PC-9 (cell line): ENCODE measurements around the gene SIGLEC11. TPM values are rescaled to one million over a fixed set of nuclear protein-coding genes. Genes with fewer than 3 reads are reported as not detected.
"Not testable (repeated sequence)": the region's sequence is repeated elsewhere in the genome, so short reads cannot be mapped to it uniquely, and the experiment has no call there.

Experiments used
- BruUV-seq: library from RNA; stranded (reverse); fragments of 400-500 nt; replicated peaks from 2 replicates; lab custom pipeline; 2021; lab: Mats Ljungman, UMichigan
- CTCF ChIA-PET: fragments of 300-600 bp; sonication (Branson Sonifier 250); formaldehyde crosslinking; loops from one replicate; lab custom pipeline; 2022; ENCODE audit warnings: antibody characterized with exemption; lab: Charles Lee
- POLR2A ChIA-PET: fragments of 300-600 bp; sonication (Branson Sonifier 250); formaldehyde crosslinking; loops from one replicate; lab custom pipeline; 2022; ENCODE audit warnings: antibody characterized with exemption; ENCODE audit not compliant: unreplicated experiment; lab: Charles Lee
- DNase-seq, 2 experiments: peaks; one replicate each; pipeline versions ENCODE4 v3.0.0 to v3.0.0-alpha.2; 2015 to 2022; ENCODE audit warnings: mixed read lengths in 1 of 2
- H2AFZ ChIP-seq: fragments of 200-600 bp; sonication (generic); 2 replicates; pipeline ENCODE4 v1.8.1; 2017; ENCODE audit warnings: antibody characterized with exemption
- H3F3A ChIP-seq: fragments of 200-600 bp; sonication (generic); 2 replicates; pipeline ENCODE4 v1.8.1; 2017; ENCODE audit warnings: antibody characterized with exemption, mild to moderate bottlenecking, low read depth; ENCODE audit not compliant: insufficient read depth
- H3K27ac ChIP-seq: fragments of 200-600 bp; sonication (generic); 2 replicates; pipeline ENCODE4 v1.6.1; 2016; ENCODE audit warnings: mixed run types
- H3K27me3 ChIP-seq: fragments of 200-600 bp; sonication (generic); 2 replicates; pipeline ENCODE4 v1.6.1; 2016; ENCODE audit warnings: low read depth, mixed run types; ENCODE audit not compliant: insufficient read depth
- H3K36me3 ChIP-seq: fragments of 200-600 bp; sonication (generic); 2 replicates; pipeline ENCODE4 v1.6.1; 2016; ENCODE audit warnings: low read depth, mixed run types
- H3K4me1 ChIP-seq: fragments of 200-600 bp; sonication (generic); replicated peaks from 2 replicates; pipeline ENCODE4 v1.6.1; 2016; ENCODE audit warnings: mixed run types; ENCODE audit not compliant: insufficient read depth
- H3K4me2 ChIP-seq: fragments of 200-600 bp; sonication (generic); 2 replicates; pipeline ENCODE4 v1.6.1; 2017; ENCODE audit warnings: mixed run types
- H3K4me3 ChIP-seq: fragments of 200-600 bp; sonication (generic); 2 replicates; pipeline ENCODE4 v1.6.1; 2016; ENCODE audit warnings: mixed run types
- H3K79me2 ChIP-seq: fragments of 200-600 bp; sonication (generic); 2 replicates; pipeline ENCODE4 v1.6.1; 2017; ENCODE audit warnings: low read depth, mixed run types
- H3K9me2 ChIP-seq: fragments of 200-600 bp; sonication (generic); 2 replicates; pipeline ENCODE4 v1.8.1; 2017; ENCODE audit warnings: mild to moderate bottlenecking; ENCODE audit not compliant: insufficient read depth
- H3K9me3 ChIP-seq: fragments of 200-600 bp; sonication (generic); 2 replicates; pipeline ENCODE4 v1.8.1; 2016; ENCODE audit warnings: low read depth; ENCODE audit not compliant: insufficient read depth
- H4K20me1 ChIP-seq: fragments of 200-600 bp; sonication (generic); 2 replicates; pipeline ENCODE4 v1.8.1; 2017; ENCODE audit not compliant: insufficient read depth
- EZH2 ChIP-seq: fragments of 200-600 bp; sonication (generic); IDR thresholded peaks from 2 replicates; pipeline ENCODE4 v1.8.0; 2017; ENCODE audit warnings: antibody characterized with exemption, low read depth
- intact Hi-C: fragments of 100-400 bp; cut with micrococcal nuclease; formaldehyde crosslinking; loops from one replicate; pipeline ENCODE4 v1.10.0; 2022; ENCODE audit not compliant: unreplicated experiment
- total RNA-seq: library from RNA; stranded (reverse); gene quantifications from 2 replicates; pipeline ENCODE4 v1.2.3, GENCODE V29; 2021
- TF ChIP-seq, protein P1 (sequence below): fragments of 200-600 bp; sonication (generic); conservative IDR thresholded peaks from 2 replicates; pipeline ENCODE4 v1.6.1; 2017; ENCODE audit warnings: mixed run types, antibody characterized with exemption, mild to moderate bottlenecking, moderate library complexity

Gene SIGLEC11
- total RNA-seq, 1 experiment from 2014 or later = not detected

GRCh38 chr19:49927526-49928264 is 33.3 kb downstream of the SIGLEC11 start:
- Histone ChIP-seq H4K20me1 (peaks cover 49% of the 10 kb centered on the region), H3K9me3 (no peaks in the 10 kb centered on the region), H3K27me3 (no peaks in the 10 kb centered on the region), H3K9me2 (no peaks in the 10 kb centered on the region), H3F3A (peaks cover 24% of the 10 kb centered on the region; the same call in 1 of the 2 replicates), H3K4me1 (peaks cover 18% of the 10 kb centered on the region), H2AFZ (no peak overlapping the region), H3K27ac (peak overlapping the region; percentile 79; the same call in 1 of the 2 replicates), H3K4me2 (peak overlapping the region; percentile 77), H3K79me2 (peaks cover 66% of the 10 kb centered on the region), H3K4me3 (peak overlapping the region; percentile 83; the same call in 1 of the 2 replicates), H3K36me3 (peaks cover 38% of the 10 kb centered on the region; the same call in 1 of the 2 replicates)
- ChIA-PET POLR2A (no interaction called here), CTCF (interaction anchor here (0.6 to 0.7 kb wide), 2 partner anchors 91 to 439 kb away, joined by 3 to 12 read pairs; no protein-coding TSS in a partner anchor)
- intact Hi-C loops = loop anchor here (5.0 kb wide), 1 partner anchor 50 kb away; the partner anchor contains the start of genes AKT1S1 and TBC1D17
- DNase-seq = no peak
- no TSS peak for BruUV-seq
- TF ChIP-seq EZH2 = no peak
- TF ChIP-seq, protein P1, sequence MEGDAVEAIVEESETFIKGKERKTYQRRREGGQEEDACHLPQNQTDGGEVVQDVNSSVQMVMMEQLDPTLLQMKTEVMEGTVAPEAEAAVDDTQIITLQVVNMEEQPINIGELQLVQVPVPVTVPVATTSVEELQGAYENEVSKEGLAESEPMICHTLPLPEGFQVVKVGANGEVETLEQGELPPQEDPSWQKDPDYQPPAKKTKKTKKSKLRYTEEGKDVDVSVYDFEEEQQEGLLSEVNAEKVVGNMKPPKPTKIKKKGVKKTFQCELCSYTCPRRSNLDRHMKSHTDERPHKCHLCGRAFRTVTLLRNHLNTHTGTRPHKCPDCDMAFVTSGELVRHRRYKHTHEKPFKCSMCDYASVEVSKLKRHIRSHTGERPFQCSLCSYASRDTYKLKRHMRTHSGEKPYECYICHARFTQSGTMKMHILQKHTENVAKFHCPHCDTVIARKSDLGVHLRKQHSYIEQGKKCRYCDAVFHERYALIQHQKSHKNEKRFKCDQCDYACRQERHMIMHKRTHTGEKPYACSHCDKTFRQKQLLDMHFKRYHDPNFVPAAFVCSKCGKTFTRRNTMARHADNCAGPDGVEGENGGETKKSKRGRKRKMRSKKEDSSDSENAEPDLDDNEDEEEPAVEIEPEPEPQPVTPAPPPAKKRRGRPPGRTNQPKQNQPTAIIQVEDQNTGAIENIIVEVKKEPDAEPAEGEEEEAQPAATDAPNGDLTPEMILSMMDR = no peak

- H2AFZ ChIP-seq = no peak overlapping the region
- intact Hi-C loops = loop anchor here (5.0 kb wide), 1 partner anchor 49 kb away; the partner anchor contains the start of genes AKT1S1 and TBC1D17
- H3K27ac ChIP-seq = no peak overlapping the region
- ChIA-PET POLR2A (no interaction called here), CTCF (no interaction called here)
- H3K36me3 ChIP-seq = peaks cover 33% of the 10 kb centered on the region; the same call in 1 of the 2 replicates
- no peak overlapping the region for H3K4me2 ChIP-seq
- no peaks in the 10 kb centered on the region for H3K27me3 ChIP-seq
- BruUV-seq = no TSS peak
- peaks cover 54% of the 10 kb centered on the region for H4K20me1 ChIP-seq
- DNase-seq = no peak
- peaks cover 76% of the 10 kb centered on the region for H3K79me2 ChIP-seq
- H3F3A ChIP-seq = peaks cover 19% of the 10 kb centered on the region; the same call in 1 of the 2 replicates
- peaks cover 13% of the 10 kb centered on the region for H3K4me1 ChIP-seq
- H3K4me3 ChIP-seq = no peak overlapping the region
- H3K9me3 ChIP-seq = no peaks in the 10 kb centered on the region
- no peaks in the 10 kb centered on the region for H3K9me2 ChIP-seq
- TF ChIP-seq, protein P1 = no peak
- TF ChIP-seq EZH2 = no peak
These were observed 34.5 kb downstream of the SIGLEC11 start for GRCh38 chr19:49926515-49926914.

- peaks cover 30% of the 10 kb centered on the region; the same call in 1 of the 2 replicates for H3K36me3 ChIP-seq
- no peak overlapping the region for H3K4me3 ChIP-seq
- peaks cover 84% of the 10 kb centered on the region for H3K79me2 ChIP-seq
- H3K27ac ChIP-seq = no peak overlapping the region
- no TSS peak for BruUV-seq
- ChIA-PET POLR2A (interaction anchor here (0.6 kb wide), 1 partner anchor 29 kb away, joined by 3 read pairs; no protein-coding TSS in a partner anchor), CTCF (no interaction called here)
- H3K27me3 ChIP-seq = no peaks in the 10 kb centered on the region
- intact Hi-C loops = loop anchor here (5.0 kb wide), 1 partner anchor 48 kb away; the partner anchor contains the start of genes AKT1S1 and TBC1D17
- DNase-seq = no peak
- no peak overlapping the region for H3K4me2 ChIP-seq
- H4K20me1 ChIP-seq = peaks cover 64% of the 10 kb centered on the region
- no peak for TF ChIP-seq EZH2
- TF ChIP-seq, protein P1 = no peak
- H3K4me1 ChIP-seq = peaks cover 12% of the 10 kb centered on the region
- no peaks in the 10 kb centered on the region for H3K9me2 ChIP-seq
- H3F3A ChIP-seq = peaks cover 9% of the 10 kb centered on the region; the same call in 1 of the 2 replicates
- H2AFZ ChIP-seq = no peak overlapping the region
- no peaks in the 10 kb centered on the region for H3K9me3 ChIP-seq
These were observed 35.5 kb downstream of the SIGLEC11 start for GRCh38 chr19:49925486-49925885.

DNA sequence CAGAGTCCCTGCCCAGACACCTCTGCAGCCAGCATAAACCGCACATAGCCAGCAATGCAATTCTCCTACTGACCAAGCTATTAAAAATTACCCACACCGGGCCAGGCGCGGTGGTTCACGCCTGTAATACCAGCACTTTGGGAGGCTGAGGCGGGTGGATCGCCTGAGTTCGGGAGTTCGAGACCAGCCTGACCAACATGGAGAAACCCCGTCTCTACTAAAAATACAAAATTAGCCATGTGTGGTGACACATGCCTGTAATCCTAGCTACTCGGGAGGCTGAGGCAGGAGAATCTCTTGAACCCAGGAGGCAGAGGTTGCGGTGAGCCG is 36.1 kb downstream of the SIGLEC11 start:
- H3K4me2 ChIP-seq, H3K4me3 ChIP-seq, H3K9me3 ChIP-seq, POLR2A ChIA-PET, CTCF ChIA-PET, H3K27me3 ChIP-seq, H3F3A ChIP-seq, DNase-seq, BruUV-seq, H3K27ac ChIP-seq, H3K9me2 ChIP-seq, H2AFZ ChIP-seq: not testable (repeated sequence)
- peaks cover 12% of the 10 kb centered on the region for H3K4me1 ChIP-seq
- peaks cover 90% of the 10 kb centered on the region for H3K79me2 ChIP-seq
- H4K20me1 ChIP-seq = peaks cover 70% of the 10 kb centered on the region
- peaks cover 30% of the 10 kb centered on the region; the same call in 1 of the 2 replicates for H3K36me3 ChIP-seq
- intact Hi-C loops = loop anchor here (5.0 kb wide), 1 partner anchor 48 kb away; the partner anchor contains the start of genes AKT1S1 and TBC1D17
